ENCODE results near the gene ZNF738.
"Not testable (repeated sequence)": the region's sequence is repeated elsewhere in the genome, so short reads cannot be mapped to it uniquely, and the experiment has no call there.

The ZNF738 gene

GRCh38 chr19:21323000-21323399, 35.8 kb upstream of the ZNF738 start:
- no peak for TF ChIP-seq CTCF (conservative IDR thresholded peaks at IDR 0.05; ENCODE audit: control insufficient read depth, insufficient read depth, low read depth, low read length)
- H3K4me3 ChIP-seq (ENCODE audit: control insufficient read depth, low read depth, low read length): no peak overlapping the region
- no peak for DNase-seq (ENCODE audit: low read depth)

- DNase-seq (ENCODE audit: low read depth): no peak
- H3K4me3 ChIP-seq (ENCODE audit: control insufficient read depth, low read depth, low read length): no peak overlapping the region
- no peak for TF ChIP-seq CTCF (conservative IDR thresholded peaks at IDR 0.05; ENCODE audit: control insufficient read depth, insufficient read depth, low read depth, low read length)
Measured at GRCh38 chr19:21326169-21326568, 32.6 kb upstream of the ZNF738 start.

- no peak for TF ChIP-seq CTCF (conservative IDR thresholded peaks at IDR 0.05; ENCODE audit: control insufficient read depth, insufficient read depth, low read depth, low read length)
- DNase-seq (ENCODE audit: low read depth): no peak
Measured at GRCh38 chr19:21328406-21328805, 30.4 kb upstream of the ZNF738 start.

GRCh38 chr19:21328885-21329605, 29.8 kb upstream of the ZNF738 start, which contains the start of gene ZNF708:
TSS of gene ZNF708 (minus strand) at chr19:21329410. CDS start at chr19:21329212, 198 bp downstream.
- no peak for TF ChIP-seq CTCF (conservative IDR thresholded peaks at IDR 0.05; ENCODE audit: control insufficient read depth, insufficient read depth, low read depth, low read length)
- H3K4me3 ChIP-seq (ENCODE audit: control insufficient read depth, low read depth, low read length): peak within 1 kb of the TSS; percentile 97
- peak; percentile 90 for DNase-seq (ENCODE audit: low read depth)

More at GRCh38 chr19:21328406-21328805, 30.4 kb upstream of the ZNF738 start:
- H3K4me3 ChIP-seq (ENCODE audit: control insufficient read depth, low read depth, low read length): peak overlapping the region; percentile 97

GRCh38 chr19:21335721-21336120, 23.1 kb upstream of the ZNF738 start:
- DNase-seq (ENCODE audit: low read depth): no peak
- peak; percentile 12 for TF ChIP-seq CTCF (conservative IDR thresholded peaks at IDR 0.05; ENCODE audit: control insufficient read depth, insufficient read depth, low read depth, low read length)
- H3K4me3 ChIP-seq (ENCODE audit: control insufficient read depth, low read depth, low read length): no peak overlapping the region

GRCh38 chr19:21344841-21345240, 14.0 kb upstream of the ZNF738 start:
- DNase-seq (ENCODE audit: low read depth); H3K4me3 ChIP-seq (ENCODE audit: control insufficient read depth, low read depth, low read length): not testable (repeated sequence)

GRCh38 chr19:21352830-21353229, 6.0 kb upstream of the ZNF738 start:
- H3K4me3 ChIP-seq (ENCODE audit: control insufficient read depth, low read depth, low read length): no peak overlapping the region
- DNase-seq (ENCODE audit: low read depth): no peak
- TF ChIP-seq CTCF (conservative IDR thresholded peaks at IDR 0.05; ENCODE audit: control insufficient read depth, insufficient read depth, low read depth, low read length): no peak

All from fibroblast of mammary gland (primary cell).